ENCODE data around the gene DYRK2. TPM values are rescaled to one million over a fixed set of nuclear protein-coding genes. Genes with fewer than 3 reads are reported as not detected.

DYRK2 gene
- 69.5 and 89.0 TPM in 2 replicates for total RNA-seq
- polyA plus RNA-seq (2012): 26.4 TPM

DNA sequence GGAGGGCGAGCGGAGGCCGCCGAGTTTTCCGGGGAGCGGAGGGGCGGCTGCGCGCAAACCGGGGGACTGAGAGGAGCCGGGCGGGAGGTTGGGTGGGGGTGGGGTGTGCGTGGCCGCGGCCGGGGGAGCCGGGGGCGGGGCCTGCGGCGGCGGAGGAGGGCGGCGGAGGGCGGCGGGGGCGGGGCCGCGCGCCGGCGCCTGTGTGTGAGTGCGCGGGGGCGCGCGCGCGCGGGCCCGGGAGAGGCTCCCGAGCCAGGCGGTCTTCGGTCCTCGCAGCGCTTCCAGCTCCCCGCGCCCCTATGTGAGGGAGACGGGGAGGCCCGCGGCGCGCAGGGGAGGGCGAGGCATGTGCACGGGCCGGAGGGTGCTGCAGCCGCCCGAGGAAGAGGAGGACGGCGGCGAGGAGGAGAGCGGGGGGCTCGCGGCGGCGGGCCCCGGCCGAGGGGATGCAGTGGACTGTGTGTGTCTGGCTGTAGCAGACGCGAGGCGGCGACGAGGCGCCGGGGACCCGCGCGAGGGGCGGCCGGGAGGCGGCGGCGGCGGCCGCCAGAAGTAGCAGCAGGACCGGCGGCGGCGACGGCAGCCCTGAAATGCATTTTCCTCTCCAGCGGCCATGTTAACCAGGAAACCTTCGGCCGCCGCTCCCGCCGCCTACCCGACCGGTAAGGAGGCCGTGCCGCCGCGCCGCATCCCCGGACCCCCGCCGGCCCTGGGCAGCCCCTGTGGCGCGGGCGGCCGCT is at the start of gene DYRK2:
DYRK2 (plus strand) TSS at position 225 of the 740 bp plus-strand sequence; CDS start at position 614, 389 bp downstream.
- peak; percentile 86 for DNase-seq (ENCODE audit: low read depth)

- DNase-seq (ENCODE audit: low read depth): no peak
Observed at GRCh38 chr12:67599691-67600090, 48.9 kb upstream of the DYRK2 start.

DNA sequence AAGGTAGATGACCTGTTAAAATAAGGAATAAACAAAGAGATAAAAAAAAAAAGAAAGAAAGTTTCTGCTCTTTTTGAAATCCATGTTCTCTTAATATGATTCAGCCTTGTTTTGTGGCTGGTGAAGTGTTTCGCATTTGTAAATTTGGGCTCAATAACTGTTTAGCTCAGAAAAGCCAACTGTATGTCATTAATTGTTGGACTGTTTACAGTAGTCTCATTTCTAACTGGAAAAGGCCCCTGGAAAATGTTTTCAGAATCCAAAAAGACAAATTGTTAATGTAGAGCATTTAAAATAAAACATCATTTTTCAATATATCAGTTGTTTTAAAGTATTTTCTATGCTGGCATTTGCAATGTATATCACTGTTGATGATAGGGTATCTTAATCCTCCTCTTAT is 47.4 kb upstream of the DYRK2 start:
- no peak for DNase-seq (ENCODE audit: low read depth)

GRCh38 chr12:67609226-67609870 is 39.2 kb upstream of the DYRK2 start:
- no peak for DNase-seq (ENCODE audit: low read depth)

DNA sequence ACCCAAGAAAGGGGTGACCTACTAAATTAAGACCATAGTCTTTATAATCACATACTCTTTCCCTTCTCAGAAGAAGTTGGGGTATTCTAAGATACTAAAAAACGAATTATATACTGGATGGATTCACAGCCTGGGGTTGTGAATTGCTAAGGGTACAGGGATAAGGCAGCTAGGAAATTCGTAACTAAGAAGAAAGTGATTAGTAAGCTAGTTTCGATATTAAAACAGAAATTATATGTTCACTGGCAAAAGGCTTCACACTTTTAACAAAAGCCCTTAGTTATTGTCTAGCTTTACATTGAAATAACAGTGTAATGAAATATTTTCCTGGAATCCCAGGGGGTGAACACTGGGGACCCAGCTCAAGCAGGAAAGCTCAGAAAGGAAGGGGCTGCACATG is 35.5 kb upstream of the DYRK2 start:
- DNase-seq (ENCODE audit: low read depth): no peak

GRCh38 chr12:67617629-67618028 is 30.9 kb upstream of the DYRK2 start:
- DNase-seq (ENCODE audit: low read depth): no peak

GRCh38 chr12:67618303-67618702 is 30.2 kb upstream of the DYRK2 start:
- no peak for DNase-seq (ENCODE audit: low read depth)

DNA sequence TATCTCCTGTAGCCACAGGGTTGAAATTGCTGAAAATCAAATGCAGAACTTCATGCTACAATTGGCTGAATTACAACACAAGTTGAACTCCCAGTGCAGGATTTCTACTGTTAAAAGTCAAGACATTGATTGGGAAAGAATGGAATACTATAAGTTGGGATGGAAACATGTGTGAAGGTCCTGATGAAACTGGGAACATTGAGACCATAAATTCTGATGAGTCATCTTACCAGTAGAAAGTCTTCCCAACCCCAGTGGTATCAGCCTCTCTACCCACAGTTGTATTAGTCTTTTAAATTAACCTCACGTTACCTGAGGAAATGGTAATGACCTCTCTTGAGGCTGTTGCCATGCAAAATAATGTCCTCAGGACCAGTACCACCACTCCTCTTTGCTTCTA is 27.4 kb upstream of the DYRK2 start:
- DNase-seq (ENCODE audit: low read depth): no peak

DNA sequence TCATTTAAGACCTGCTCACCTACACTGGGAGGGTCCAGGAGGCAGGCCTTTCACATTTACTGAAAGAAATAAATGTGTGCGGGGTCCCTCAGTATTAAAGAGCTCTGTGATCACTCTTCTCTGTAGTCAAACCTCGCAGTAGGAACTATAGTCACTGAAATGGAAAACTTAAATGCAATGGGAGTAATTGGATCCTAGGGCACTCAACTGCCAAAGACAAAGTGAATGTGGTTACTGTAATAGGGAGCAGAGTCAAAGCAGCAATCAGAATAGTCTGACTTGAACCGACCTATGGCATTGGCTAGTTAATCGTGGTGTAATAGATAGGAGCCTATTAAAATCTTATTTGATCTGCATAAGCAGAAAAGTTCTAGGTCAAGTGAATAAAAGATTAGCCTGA is 26.6 kb upstream of the DYRK2 start:
- no peak for DNase-seq (ENCODE audit: low read depth)

- DNase-seq (ENCODE audit: low read depth): no peak
Observed at GRCh38 chr12:67623259-67623658, 25.3 kb upstream of the DYRK2 start.

DNA sequence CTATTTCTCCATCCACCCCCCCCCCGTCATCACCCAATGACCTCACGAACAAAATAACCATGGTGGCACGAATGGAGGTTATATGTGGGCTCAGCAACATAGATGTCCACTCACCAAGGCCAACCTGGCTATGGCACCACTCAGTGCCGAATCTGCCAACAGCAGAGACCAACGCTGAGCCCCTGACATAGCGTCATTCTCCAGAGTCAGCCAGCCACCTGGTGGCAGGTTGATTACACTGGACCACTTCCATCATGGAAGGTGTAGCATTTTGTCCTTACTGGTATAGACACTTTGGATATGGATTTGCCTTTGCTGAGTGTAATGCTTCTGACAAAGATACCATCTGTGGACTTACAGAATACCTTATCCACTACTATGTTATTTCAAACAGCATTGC is 24.2 kb upstream of the DYRK2 start:
- DNase-seq (ENCODE audit: low read depth): no peak

GRCh38 chr12:67625004-67625403 is 23.5 kb upstream of the DYRK2 start:
- DNase-seq (ENCODE audit: low read depth): no peak

GRCh38 chr12:67626156-67626555 is 22.4 kb upstream of the DYRK2 start:
- no peak for DNase-seq (ENCODE audit: low read depth)

GRCh38 chr12:67630373-67631088 is 18.0 kb upstream of the DYRK2 start:
- DNase-seq (ENCODE audit: low read depth): no peak

GRCh38 chr12:67632005-67632404 is 16.5 kb upstream of the DYRK2 start:
- DNase-seq (ENCODE audit: low read depth): no peak

DNA sequence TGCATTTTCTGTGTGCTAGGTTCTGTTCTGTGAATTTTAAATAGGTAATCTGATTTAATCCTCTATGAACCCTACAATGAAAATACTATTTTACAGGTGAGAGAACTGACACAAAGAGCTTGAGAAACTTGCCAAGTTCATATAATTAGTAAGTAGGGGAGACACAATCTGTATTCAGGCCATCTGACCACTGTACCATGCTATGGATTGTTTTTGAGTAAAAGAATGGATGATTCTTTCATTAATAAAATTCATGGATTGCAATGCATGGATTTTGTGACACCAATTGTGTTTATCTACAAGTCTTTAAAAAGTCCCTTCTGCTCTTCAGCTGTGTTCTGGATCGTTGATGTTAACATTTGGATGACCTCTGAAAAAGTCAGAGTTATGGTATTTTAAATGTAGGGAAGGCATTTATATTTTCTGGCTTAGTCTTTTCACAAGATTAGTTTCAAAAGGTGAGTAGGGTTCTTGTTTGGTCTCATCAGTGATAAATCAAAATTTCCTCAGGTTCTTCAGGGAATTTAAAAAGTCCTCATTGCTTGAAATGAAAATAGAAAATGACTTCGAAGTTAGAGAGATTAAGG is 15.4 kb upstream of the DYRK2 start:
- DNase-seq (ENCODE audit: low read depth): no peak

GRCh38 chr12:67633708-67634107 is 14.8 kb upstream of the DYRK2 start:
- DNase-seq (ENCODE audit: low read depth): no peak

GRCh38 chr12:67634303-67634761 is 14.2 kb upstream of the DYRK2 start:
- no peak for DNase-seq (ENCODE audit: low read depth)

GRCh38 chr12:67637718-67638117 is 10.8 kb upstream of the DYRK2 start:
- DNase-seq (ENCODE audit: low read depth): no peak

DNA sequence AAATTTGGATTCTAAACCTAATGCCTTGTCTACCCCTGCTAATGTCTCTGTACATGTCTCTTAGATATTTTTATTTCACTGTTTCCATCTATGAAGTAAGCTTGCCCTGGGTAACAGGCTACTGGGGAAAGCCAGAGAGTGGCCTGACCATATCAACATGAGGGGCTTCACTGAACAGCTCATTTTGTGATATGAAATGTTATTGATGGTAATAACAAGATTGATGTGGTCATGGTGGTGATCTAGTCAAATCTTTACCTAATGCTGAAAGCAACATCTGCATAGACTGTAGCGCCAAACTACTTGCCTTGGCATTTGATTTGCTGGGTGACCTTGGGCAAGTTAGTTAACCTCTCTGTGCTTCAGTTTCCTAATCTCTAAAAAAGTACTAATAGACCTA is 9.9 kb upstream of the DYRK2 start:
- no peak for DNase-seq (ENCODE audit: low read depth)

DNA sequence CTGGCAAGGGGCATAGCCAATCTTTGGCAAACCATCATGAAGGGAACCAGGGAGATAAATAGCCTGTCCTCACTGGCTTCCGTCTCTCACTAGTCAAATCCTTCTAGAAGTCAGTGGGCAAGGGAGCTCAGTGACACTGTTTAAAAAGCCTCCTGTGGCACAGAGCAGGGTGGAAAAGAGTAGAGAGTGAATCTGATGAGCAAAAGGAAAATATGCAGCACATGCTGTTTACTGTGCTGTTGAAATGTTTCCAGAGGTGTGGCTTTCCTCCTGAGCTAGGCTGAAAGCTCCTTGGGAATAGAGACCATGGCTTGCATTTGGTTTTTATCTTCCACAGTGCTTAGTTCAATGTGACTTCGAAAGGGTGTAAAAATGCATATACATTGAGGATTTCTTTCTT is 7.7 kb upstream of the DYRK2 start:
- DNase-seq (ENCODE audit: low read depth): no peak

DNA sequence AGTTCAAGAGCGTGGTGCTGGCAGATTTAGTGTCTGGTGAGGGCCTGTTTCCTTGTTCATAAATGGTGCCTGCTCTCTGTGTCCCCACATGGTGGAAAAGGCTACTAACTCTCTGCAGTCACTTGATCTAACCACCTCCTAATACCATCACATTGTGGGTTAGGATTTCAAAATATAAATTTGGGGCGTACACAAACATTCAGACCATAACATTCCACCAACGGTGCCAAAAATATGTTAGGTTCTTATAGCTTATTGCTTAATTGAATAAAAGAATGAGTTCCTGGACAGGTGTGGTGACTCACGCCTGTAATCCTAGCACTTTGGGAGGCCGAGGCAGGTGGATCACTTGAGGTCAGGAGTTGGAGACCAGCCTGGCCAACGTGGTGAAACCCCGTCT is 3.4 kb upstream of the DYRK2 start:
- DNase-seq (ENCODE audit: low read depth): peak; percentile 75

Measured in myocyte (in vitro differentiated cells).